ENCODE results near the gene BUD13. TPM values are rescaled to one million over a fixed set of nuclear protein-coding genes. Genes with fewer than 3 reads are reported as not detected.

BUD13 gene
- total and polyA plus RNA-seq, 9 of the 15 experiments (the other 6 are each of a cell fraction or from before 2014, with no cell fraction given) = 9.5 to 34.1 (median 27.1) TPM

DNA sequence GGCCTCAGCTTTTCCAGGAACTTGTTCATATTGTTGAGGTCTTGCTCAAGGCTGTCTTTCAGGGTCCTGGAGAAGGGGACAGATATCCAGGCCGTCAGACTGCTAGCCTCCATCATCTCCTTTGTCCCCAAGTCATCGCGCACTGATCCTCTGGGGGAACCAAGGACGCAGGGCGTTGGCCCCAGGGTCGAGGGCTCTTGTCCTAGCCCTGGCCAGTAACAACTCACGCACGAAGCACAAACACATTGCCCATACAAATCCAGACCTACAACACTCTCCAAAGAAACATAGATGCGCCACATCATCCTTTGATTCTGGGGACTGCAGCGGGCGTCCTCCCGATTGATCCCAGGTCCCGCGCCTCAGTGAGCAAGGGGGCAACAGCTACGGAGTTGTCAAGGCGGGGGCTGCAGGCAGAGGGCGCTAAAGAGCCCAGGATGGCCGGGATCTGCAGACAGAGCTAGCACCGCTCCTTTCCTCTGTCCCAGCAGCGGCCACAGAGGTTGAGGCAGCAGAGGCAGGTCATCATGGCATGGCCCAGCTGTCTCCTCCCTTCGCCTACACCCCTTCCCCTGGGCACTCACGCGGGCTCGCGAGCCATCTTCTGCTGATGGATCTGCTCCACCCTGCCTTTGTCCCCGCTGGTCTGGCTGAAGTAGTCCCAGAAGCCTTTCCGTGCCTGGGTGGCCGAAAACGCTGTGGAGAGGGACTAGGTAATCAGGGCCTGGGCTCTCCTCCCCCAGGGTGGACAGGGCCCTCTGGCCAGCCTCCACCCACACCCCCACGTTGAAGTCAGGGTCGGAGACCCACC, 18.4 kb upstream of the BUD13 start (continued):
- TF ChIP-seq JUN (IDR thresholded peaks at IDR 0.05; ENCODE audit: borderline replicate concordance, low read depth, low read length) = no peak
- TF ChIP-seq JUN (CRISPR knock-in tag; IDR thresholded peaks at IDR 0.05; ENCODE audit: borderline replicate concordance) = 0 out of 2 replicates have a peak, but pooled peaks have one; percentile 34
- TF ChIP-seq, protein P1, sequence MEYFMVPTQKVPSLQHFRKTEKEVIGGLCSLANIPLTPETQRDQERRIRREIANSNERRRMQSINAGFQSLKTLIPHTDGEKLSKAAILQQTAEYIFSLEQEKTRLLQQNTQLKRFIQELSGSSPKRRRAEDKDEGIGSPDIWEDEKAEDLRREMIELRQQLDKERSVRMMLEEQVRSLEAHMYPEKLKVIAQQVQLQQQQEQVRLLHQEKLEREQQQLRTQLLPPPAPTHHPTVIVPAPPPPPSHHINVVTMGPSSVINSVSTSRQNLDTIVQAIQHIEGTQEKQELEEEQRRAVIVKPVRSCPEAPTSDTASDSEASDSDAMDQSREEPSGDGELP (CRISPR knock-in tag; IDR thresholded peaks at IDR 0.05; ENCODE audit: borderline replicate concordance) = peak; percentile 43; the same call in 1 of the 2 replicates
- TF ChIP-seq, protein P2, sequence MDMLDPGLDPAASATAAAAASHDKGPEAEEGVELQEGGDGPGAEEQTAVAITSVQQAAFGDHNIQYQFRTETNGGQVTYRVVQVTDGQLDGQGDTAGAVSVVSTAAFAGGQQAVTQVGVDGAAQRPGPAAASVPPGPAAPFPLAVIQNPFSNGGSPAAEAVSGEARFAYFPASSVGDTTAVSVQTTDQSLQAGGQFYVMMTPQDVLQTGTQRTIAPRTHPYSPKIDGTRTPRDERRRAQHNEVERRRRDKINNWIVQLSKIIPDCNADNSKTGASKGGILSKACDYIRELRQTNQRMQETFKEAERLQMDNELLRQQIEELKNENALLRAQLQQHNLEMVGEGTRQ (CRISPR knock-in tag; IDR thresholded peaks at IDR 0.05) = no peak
- TF ChIP-seq MAZ (CRISPR knock-in tag; conservative IDR thresholded peaks at IDR 0.05 in 1 of 2, IDR thresholded peaks at IDR 0.05 in 1 of 2) = peak in 1 of 2 experiments; percentile 66; a peak in 2 of 4 replicates
- TF ChIP-seq FOXM1 (IDR thresholded peaks at IDR 0.05; ENCODE audit: low read depth) = no peak
- TF ChIP-seq FOXM1 (CRISPR knock-in tag; IDR thresholded peaks at IDR 0.05; ENCODE audit: low read depth) = no peak
- peak; percentile 77 for TF ChIP-seq RB1 (IDR thresholded peaks at IDR 0.05; ENCODE audit: low read depth)
- peak; percentile 39 for TF ChIP-seq NEUROD1 (IDR thresholded peaks at IDR 0.05; ENCODE audit: borderline replicate concordance, low read depth, low read length, partially characterized antibody)
- 0 out of 4 replicates have a peak, but pooled peaks of 1 of the 2 experiments have one; percentile 31 for TF ChIP-seq FOXA3 (CRISPR knock-in tag; conservative IDR thresholded peaks at IDR 0.05 in 1 of 2, IDR thresholded peaks at IDR 0.05 in 1 of 2)
- peak; percentile 60 for TF ChIP-seq CC2D1A (IDR thresholded peaks at IDR 0.05)
- no peak for TF ChIP-seq ZNF717 (CRISPR knock-in tag; IDR thresholded peaks at IDR 0.05)
- TF ChIP-seq YY1 (IDR thresholded peaks at IDR 0.05; ENCODE audit: borderline replicate concordance in 1 of 3, control insufficient read depth in 1 of 3, extremely low read depth in 1 of 3, insufficient read depth in 3 of 3, insufficient read length in 1 of 3, insufficient replicate concordance in 2 of 3, low read depth in 1 of 3, low read length in 2 of 3) = peak in 2 of 3 experiments; percentile 19 to 42
- no peak for TF ChIP-seq ZC3H11A (IDR thresholded peaks at IDR 0.05; ENCODE audit: low read depth, low read length)
- TF ChIP-seq POLR2G (IDR thresholded peaks at IDR 0.05; ENCODE audit: low read depth, low read length) = peak; percentile 35; the same call in 1 of the 2 replicates
- peak; percentile 76 to 85 for TF ChIP-seq RAD21 (CRISPR knock-in tag; conservative IDR thresholded peaks at IDR 0.05 in 1 of 2, IDR thresholded peaks at IDR 0.05 in 1 of 2)
- no peak for TF ChIP-seq ZNF274 (IDR thresholded peaks at IDR 0.05; ENCODE audit: borderline replicate concordance, low read depth, low read length)
- no peak for TF ChIP-seq RFX5 (IDR thresholded peaks at IDR 0.05; ENCODE audit: low read depth, low read length)
- TF ChIP-seq KLF16 (IDR thresholded peaks at IDR 0.05) = peak; percentile 24; the same call in 1 of the 2 replicates
- no peak for TF ChIP-seq ZNF239 (CRISPR knock-in tag; IDR thresholded peaks at IDR 0.05)
- TF ChIP-seq ZBTB7A (IDR thresholded peaks at IDR 0.05; ENCODE audit: borderline replicate concordance, control insufficient read depth, low read depth, low read length) = peak; percentile 64
- peak; percentile 52 for TF ChIP-seq GABPB1 (CRISPR knock-in tag; IDR thresholded peaks at IDR 0.05)
- no peak for TF ChIP-seq ATF1 (CRISPR knock-in tag; IDR thresholded peaks at IDR 0.05)
- TF ChIP-seq ATF1 (tag; IDR thresholded peaks at IDR 0.05) = 0 out of 2 replicates have a peak, but pooled peaks have one; percentile 25
- no peak for TF ChIP-seq EGR1 (conservative IDR thresholded peaks at IDR 0.05)
- 0 out of 2 replicates have a peak, but pooled peaks have one; percentile 15 for TF ChIP-seq ELF2 (CRISPR knock-in tag; IDR thresholded peaks at IDR 0.05)
- TF ChIP-seq ZNF445 (CRISPR knock-in tag; IDR thresholded peaks at IDR 0.05; ENCODE audit: low read depth) = no peak
